Posterior vena cava (tissue), 2 donors: ENCODE measurements around the gene OS9. TPM values are rescaled to one million over a fixed set of nuclear protein-coding genes. Genes with fewer than 3 reads are reported as not detected.
"Not testable (repeated sequence)": the region's sequence is repeated elsewhere in the genome, so short reads cannot be mapped to it uniquely, and the experiment has no call there.

Experiments used
- DNase-seq: peaks from one replicate; pipeline ENCODE4 v3.0.0-alpha.2; 2020; ENCODE audit warnings: low spot score
- intact Hi-C, 2 donors: fragments of 100-400 bp; cut with DNase I; formaldehyde crosslinking; loops; one replicate each; pipeline versions ENCODE4 v1.14.1 to v1.14.2; 2022 to 2023
- total RNA-seq, 2 donors: library from RNA; stranded (reverse); fragmentation: NEBNext Ultra II Directional; extraction: Animal tissue kit (Norgen Biotek cat#: 25700); gene quantifications; one replicate each; pipeline ENCODE4 v1.2.1, GENCODE V29; 2021
- donor health status: DM: yes; HTN: yes; CAD: no.
- donor health status: DM: yes; HTN: yes; CAD: no.

The OS9 gene
- total RNA-seq, 2 donors from 2014 or later, result 186 to 279 TPM

GRCh38 chr12:57720606-57721595, 27.0 kb downstream of the OS9 start:
- intact Hi-C loops, result no loop called here
- DNase-seq, result no peak

GRCh38 chr12:57721846-57722608, 28.1 kb downstream of the OS9 start:
- intact Hi-C loops, DNase-seq: not testable (repeated sequence)

GRCh38 chr12:57722716-57723629, 29.0 kb downstream of the OS9 start:
- DNase-seq, result peak; percentile 72
- intact Hi-C loops, result no loop called here

GRCh38 chr12:57723630-57723962, 29.7 kb downstream of the OS9 start:
- intact Hi-C loops, result no loop called here

GRCh38 chr12:57724003-57724935, 30.3 kb downstream of the OS9 start:
- no peak for DNase-seq

More at GRCh38 chr12:57723630-57723962, 29.7 kb downstream of the OS9 start:
- no peak for DNase-seq

GRCh38 chr12:57724936-57725740, 31.2 kb downstream of the OS9 start:
- peak; percentile 62 for DNase-seq
- intact Hi-C loops, result no loop called here

More at GRCh38 chr12:57724003-57724935, 30.3 kb downstream of the OS9 start:
- intact Hi-C loops, result no loop called here

- intact Hi-C loops, result no loop called here
- no peak for DNase-seq
These were observed 31.9 kb downstream of the OS9 start for GRCh38 chr12:57725851-57726150.

GRCh38 chr12:57726151-57726883, 32.4 kb downstream of the OS9 start:
- intact Hi-C loops, result no loop called here
- DNase-seq, result peak; percentile 94

GRCh38 chr12:57726884-57727757, 33.2 kb downstream of the OS9 start:
- DNase-seq, result peak; percentile 79
- intact Hi-C loops, result no loop called here

- DNase-seq, result peak; percentile 59
- intact Hi-C loops, result no loop called here
These were observed 33.9 kb downstream of the OS9 start for GRCh38 chr12:57727758-57728395.

GRCh38 chr12:57729321-57729844, 35.5 kb downstream of the OS9 start:
- DNase-seq, result peak; percentile 43
- intact Hi-C loops, result no loop called here

- DNase-seq, result peak; percentile 40
These were observed 36.6 kb downstream of the OS9 start for GRCh38 chr12:57730336-57731067.

GRCh38 chr12:57731411-57732080, 37.6 kb downstream of the OS9 start:
- intact Hi-C loops, result no loop called here
- DNase-seq, result no peak

More at GRCh38 chr12:57730336-57731067, 36.6 kb downstream of the OS9 start:
- intact Hi-C loops, result no loop called here

- no peak for DNase-seq
These were observed 38.3 kb downstream of the OS9 start for GRCh38 chr12:57732270-57732669.

More at GRCh38 chr12:57732270-57732669, 38.3 kb downstream of the OS9 start:
- intact Hi-C loops, result no loop called here
